ENCODE data around the gene LRRC25. TPM values are rescaled to one million over a fixed set of nuclear protein-coding genes. Genes with fewer than 3 reads are reported as not detected.

Gene LRRC25
- total RNA-seq = 0.78 TPM

DNA sequence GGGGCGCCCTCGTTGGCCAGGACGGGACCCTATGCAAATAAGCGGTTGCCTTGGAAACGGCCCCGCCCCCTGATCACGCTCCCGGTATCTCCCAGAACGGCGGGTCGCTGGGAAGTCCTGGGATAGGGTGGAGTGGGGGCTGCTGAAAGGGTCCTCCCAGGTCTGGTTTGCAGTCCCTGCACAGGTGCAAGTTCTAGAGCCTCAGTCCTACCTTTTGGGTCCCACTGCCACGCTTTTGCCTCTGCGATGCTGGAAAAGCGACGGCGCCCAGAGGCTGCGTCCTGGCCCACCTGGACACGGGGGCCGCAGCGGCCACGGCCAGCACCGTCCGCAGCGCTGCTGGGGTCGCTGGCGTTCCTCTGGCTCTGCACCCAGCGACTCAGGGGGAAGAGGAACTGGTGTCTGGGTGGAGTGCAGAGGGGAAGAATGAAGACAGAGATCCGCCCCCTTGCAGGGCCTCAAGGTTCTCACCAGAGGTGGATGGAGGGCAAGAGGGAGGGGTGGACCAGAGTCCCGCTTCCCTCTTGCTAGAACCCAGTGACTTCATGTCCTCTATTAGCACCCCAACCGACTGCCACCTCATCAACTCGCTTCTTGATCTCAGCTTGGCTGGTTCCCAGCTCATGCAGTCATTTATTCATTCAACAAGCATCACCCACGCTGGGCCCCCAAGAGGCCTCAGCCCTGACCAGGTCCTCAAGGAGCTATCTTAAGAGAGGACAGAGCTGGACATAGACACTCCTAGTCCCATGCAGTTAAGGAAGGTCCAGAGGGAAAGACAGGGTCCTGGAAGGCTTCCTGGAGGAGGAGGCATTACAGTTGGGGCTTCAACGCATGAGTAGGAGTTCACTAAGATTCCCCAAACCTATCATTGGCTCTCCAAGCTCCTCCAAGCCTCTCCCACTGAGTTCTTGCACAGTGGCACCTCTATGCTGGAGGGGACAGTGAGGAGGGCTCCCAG, at the start of gene LRRC25:
TSS of gene LRRC25 (minus strand) at position 381 of the 961 bp plus-strand sequence. CDS start 659 bp downstream, outside the sequence.
- DNase-seq = no peak

DNA sequence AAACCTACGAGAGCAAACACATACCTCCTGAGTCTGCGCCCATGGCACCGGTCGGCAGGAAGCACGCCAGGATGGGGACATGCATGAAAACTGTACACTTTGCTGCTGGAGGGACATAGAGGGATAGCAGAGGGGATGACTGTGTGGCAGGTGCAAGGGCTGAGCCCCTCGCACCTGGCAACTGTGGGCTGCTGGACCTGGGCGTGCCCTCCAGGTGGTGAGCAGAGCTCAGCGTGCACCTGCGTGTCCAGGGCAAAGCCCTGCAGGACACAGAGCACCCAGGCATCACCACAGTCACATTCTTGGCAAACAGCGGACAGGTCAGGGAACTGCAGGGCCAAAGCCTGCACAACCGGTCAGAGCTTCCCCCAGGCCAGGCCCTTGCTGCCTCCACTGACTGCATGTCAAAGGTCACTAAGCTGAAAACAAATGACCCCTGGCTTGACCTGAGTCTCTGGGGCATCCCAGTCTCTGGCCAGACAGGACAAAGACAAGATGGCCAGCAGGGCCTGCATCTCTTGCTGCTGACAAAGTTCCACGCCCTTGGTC, 49.5 kb upstream of the LRRC25 start:
- DNase-seq = no peak

DNA sequence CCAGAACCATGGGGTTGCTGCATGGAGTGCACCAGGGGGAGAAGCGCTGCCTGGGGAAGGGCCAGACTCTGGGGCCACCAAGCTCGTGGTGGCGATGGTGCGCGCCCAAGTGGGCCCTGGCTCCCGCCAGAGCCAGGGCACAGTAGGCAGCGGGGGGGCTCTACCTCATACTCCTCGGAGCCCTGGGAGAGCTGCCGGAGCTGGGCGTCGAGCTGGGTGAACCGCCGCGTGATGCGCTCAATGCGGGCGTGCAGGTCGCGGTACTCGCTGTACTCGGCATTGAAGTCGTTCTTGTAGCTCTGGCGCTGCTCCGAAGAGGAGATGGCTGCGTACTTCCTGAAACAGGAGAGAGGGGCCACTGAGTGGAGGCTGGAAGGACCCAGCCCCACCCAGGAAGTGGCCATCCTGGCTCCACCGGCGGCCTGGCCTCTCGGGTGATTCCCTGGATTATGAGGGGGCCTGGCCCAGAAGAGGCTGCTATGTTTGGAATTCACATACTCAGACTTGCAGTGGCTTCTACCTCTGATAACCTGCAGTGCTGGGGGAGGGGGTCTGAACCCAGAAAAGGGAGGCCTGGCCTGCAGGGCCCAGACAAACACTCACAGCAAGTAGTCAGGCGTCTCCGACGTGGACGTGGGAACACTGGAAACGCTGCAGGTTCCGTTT, 48.9 kb upstream of the LRRC25 start:
- no peak for DNase-seq

DNA sequence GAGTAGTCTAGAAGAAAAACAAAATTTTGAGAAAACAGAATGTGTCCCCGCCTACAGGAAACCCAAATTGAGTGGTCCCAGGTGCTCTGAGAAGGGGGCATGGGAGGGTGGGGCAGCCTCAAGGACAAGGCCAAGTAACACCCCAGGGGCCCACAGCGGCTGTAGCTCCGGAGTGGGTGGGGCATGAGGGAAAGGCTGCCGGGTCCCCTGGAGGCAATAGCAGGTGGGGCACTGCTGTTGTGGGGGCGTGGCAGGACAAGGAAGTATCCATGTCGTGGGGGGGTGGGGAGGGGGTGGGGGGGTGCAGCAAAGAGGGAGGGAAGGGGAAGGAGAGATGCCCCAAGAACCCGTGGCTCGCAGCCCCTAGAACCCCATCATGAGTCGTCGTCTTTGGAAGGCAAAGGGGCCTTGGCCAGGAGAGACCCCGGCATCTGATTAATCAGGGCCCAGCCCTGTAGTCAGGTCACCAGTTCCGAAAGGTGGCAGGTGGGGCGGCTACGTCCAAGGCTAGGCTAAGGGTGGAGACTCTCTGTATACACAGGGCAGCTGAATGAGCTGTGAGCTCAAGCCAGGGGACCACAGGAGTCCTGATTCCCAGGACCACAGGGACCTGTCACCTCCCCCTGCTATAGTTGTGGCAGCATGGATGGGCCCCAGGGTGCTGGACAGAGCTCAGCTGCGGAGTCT, 48.0 kb upstream of the LRRC25 start:
- no peak for DNase-seq

DNA sequence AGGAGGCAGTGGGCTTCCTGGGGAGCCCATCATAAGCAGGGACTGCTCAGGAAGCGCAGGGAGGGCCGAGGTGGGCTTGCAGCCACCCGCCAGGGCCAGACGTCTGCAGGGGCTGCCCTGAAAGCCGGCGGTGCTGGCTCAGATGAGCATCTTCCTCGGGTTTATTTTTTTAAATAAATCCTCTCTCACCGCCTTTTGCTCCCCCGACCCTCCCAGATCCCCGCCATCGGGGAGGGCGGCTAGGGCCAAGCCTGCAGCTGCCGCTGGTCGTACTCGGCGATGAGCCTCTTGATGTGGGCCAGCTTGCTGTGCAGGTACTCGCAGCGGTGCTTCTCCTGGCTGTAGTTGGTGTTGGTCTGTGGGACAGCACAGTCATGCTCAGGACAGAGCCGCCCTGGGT, 47.1 kb upstream of the LRRC25 start:
- DNase-seq = no peak

DNA sequence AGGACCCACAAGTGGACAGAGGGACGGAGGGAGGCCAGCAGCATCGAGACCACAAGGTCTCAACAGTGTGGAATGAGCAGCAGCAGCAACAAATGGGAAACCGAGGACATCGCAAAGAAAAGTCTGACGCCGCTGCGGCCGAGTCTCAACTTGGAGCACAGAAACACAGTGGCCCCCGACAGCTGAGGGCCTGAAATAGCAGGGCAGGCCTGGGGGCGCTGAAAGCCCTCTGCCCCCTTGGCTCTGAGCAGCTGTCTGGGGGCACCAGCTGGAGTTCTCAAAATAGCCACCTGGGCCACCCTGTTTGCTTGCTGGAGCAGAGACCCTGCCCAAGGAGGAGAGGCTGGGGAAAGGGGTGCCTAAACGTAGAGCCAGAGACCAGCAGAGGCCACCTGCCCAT, 46.4 kb upstream of the LRRC25 start:
- DNase-seq = no peak

DNA sequence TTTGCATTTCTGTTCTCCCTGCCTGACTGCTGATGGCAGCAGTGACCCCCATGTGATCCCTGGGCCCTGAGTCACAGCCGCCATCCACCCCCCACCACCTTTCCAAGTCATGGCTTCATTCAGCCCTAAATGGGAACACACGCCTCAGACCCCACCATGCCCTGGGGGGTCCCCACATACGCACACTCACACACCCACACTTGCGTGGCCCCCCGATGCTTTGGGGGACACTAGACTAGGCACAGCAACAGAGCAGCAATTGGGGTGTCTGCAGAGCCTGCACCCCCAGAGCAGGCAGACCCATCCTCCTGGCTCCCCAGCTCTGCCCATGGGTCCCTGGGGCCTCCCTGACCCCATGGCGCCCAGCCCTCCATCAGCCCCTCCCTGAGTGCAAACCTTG, 46.0 kb upstream of the LRRC25 start:
- no peak for DNase-seq

DNA sequence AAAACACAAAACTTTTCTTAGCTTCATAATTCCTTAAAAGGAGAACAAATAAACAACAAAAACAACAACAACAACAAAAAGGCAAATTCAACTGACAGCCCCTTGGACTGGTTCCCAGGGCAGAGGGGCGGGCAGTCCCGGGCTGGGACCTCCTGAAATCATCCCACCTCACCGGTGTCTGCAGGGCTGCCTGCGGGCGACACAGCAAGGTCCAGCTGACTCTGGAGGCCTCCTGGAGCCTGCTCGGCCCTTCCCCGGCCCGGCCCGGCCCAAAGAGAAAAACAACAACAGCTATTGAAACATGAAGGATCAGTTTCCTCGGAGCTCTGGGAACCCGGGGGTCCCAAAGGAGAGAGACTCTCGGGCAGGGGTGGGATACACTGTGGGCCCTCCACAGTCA, 45.5 kb upstream of the LRRC25 start:
- no peak for DNase-seq

DNA sequence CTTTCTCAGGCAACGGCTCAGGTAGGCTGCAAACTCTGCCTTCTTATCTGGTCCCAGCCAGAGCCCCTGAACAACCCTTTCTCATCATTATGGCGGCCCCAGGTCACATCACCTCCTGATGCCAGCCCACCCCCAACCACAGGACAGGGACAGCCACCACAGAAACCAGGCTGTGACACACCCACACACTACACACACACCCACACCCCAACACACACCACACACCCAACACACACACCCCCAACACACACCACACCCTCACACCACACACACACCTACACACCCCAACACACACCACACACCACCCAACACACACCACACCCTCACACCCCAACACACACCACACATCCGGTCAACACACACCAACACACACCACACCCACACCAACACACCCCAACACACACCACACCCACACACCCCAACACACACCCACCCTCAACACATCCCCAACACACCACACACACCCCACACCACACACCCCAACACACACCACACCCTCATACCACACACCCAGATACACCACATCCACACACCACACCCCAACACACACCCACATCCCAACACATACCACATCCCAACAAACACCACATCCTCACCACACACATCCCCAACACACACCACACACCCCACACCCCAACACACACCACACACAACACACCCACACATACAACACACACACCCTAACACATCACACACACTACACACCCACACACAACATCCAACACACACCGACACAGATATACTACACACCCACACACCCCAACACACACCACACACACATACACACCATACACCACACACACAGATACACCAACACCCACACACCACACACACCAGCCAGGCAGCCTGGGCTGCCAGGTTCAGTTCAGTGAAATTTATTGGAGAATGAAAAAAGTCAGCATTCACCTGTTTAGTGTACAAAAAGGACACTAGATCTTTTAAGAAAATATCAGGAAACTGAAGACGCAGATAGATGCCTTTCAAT, 44.7 kb upstream of the LRRC25 start:
- DNase-seq = no peak

DNA sequence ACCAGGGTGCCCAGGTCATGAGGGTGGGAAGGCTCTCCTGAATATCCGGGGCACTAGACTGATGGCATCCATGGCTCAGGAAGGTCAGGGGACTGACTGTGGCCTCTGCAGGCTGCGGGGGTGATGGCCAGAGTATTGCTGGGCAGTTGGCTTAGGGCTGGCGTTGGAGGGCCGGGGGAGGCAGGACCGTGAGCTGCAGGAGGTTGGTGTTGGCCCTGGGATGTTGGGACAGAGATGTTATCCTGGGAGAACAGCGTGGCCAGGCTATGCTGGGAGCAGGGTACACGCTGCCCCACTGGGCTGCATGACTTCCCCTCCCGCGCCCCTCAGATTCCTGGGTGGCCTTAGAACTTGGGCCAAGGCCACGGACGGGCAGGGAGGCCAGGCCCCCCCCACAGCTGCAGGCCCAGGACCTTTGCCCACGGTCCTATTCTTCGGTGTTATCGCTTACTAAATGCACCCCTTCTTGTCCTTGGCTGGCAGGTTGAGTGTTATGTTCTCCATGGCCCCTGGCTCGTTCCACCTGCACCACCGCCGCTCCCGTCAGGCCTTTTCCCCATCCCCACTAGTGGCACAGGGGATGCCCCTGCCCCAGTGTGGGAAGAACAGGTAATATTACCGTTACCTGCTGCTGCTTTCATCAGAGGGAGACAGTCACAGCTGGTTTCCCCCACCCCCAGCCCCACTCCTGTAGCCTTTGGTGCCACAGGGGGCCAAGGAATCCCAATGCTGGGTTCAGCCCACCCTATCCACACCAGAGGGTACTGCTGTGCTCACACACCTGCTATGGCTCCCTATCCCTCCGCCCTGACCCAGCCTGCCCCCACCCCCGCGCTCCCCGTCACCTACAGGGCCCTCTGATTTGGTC, 43.7 kb upstream of the LRRC25 start:
- DNase-seq = no peak

DNA sequence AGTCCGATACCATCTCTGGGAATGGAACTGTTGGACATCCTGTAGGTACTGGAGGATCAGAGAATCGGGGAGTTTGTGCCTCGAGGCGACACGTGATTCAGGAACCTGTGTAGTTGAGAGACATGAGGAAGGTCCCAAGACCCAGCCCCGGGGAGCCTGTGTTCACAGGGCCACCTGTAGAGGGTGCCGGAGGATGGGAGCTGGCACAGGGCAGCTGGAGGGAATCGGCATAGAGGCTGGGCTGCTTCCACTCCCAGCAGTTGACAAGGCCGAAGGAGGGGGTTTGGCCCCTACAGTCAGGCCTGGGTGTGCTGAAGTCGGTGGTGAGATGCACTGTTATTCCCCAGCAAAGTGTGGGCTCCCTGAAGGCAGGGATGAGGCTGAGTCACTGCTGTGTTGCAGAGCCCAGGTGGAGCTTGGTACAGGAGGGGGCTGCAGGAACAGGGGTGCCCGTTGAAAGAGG, 43.0 kb upstream of the LRRC25 start:
- no peak for DNase-seq

DNA sequence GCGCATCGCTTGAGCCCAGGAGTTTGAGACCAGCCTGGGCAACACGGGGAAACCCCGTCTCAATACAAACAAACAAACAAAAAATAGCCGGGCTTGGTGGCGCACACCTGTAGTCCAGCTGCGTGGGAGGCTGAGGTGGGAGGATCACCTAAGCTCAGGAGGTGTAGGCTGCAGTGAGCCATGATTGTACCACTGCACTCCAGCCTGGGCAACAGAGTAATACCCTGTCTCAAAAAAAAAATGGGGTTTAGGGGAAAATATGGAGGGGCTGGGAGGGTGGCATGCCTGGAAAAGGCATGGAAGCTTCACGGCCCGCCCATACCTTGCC, 42.5 kb upstream of the LRRC25 start:
- no peak for DNase-seq

DNA sequence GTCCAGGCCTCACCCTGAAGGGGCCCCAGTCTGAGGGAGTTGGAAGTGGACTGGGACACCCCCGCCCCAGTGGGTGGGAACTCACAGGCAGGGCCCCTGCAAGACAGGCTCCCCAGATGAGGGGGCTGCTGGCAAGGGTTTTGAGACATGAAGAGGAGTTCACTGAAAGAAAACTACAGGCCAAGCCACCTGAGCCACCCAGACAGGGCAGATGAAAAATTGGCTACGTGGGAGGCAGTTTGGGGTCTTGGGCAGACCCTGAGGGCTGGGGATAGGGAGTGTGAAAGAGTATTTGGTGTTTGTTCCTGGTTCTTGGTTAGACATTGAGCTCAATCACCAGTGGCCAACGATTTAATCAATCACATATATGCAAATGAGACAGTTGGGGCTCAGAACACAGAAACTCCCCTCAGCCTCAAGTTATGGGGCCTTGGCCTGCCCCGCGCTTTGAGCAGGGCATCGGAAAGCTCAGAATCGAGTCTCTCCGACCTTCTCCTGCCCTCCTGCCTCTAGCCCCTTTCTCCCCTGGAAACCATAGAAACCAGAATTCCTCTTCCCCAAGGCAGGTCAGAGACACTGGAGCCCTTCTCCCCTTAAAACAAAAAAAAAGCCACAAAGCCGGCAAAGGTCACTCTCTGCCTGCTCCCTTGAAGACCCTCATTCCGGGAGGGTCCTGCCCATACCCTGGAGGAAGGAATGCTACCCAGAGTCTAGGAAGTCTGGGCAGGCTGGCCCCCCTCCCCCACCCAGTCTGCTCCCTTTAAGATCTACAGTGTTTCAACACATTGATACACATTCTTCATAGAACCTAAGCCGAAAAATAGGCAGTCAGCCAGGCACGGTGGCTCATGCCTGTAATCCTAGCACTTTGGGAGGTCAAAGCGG, 41.8 kb upstream of the LRRC25 start:
- no peak for DNase-seq

DNA sequence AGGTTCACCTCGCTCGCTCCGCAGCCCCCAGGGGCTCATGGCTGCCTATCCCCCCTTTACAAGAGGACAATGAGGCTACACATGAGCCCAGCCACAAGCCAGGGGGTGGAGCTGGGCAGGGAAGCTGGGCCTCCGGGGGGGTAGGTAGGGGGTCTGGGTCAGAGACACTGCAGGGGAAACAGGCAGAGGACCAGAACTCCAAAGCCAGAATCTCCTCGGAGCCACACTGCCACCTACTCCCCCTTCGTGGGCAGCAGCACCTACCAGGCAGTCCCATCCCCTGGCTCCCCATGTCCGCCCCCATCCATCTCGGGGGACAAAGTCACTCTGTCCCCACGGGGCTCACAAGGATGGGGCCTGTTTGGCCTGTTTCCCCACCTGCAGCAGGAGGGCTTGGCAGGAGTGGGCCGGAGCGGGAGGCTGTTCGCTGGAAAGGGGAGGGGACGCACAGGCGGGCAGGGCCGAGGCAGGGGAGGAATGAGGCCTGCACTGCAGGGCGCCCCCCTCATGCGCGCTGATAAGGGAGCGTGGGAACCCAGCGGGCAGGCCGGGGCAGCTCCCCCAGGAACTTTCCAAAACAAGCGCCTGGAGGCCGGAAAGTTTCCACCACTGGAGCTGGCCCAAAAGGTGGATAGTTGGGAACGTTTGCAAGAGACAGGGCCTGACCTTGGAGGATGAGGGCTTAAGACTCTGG, 41.1 kb upstream of the LRRC25 start:
- no peak for DNase-seq

DNA sequence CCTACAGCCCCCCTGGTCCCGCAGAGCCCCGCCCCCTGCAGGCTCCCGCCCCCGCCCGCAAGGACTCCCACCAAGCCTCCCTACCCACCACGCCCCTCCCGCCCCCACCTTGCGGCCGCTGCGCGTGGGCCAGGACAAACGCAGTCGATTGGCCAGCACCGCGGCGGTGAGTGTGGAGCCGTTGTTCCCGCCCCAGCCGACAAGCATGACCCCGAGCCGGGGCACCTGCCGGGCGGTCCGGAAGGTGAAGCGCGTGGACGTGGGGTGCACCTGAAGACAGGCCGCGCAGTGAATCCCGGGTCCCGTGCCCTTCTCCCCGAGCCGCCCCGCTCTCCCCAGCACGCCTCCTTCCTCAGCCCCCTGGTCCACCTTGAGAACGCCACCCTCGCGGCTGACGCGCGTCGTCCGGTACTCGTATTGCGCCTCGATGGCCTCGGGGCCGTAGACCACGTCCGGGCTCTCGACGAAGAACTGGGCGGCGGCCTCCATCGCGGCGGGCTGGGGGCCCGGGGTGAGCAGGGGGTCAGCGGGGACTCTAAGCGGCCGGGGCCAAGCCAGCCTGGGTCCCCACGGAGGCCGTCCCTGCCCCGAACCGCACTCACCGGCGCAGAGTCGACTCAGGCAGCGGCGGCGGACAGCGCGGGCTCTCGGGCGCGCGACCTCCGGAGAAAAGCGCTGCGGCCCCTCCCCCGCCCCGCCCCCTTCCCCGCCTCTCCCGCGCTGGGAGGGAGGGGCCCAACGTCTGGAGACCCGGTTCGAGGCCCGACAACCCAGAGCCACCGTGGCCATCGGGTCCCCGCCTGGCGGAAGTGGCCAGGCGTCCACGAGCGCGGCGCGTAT, 40.3 kb upstream of the LRRC25 start, which contains the start of gene ISYNA1:
TSS of gene ISYNA1 (minus strand) at position 643 of the 840 bp plus-strand sequence. CDS start at position 489, 154 bp downstream.
- DNase-seq = no peak

DNA sequence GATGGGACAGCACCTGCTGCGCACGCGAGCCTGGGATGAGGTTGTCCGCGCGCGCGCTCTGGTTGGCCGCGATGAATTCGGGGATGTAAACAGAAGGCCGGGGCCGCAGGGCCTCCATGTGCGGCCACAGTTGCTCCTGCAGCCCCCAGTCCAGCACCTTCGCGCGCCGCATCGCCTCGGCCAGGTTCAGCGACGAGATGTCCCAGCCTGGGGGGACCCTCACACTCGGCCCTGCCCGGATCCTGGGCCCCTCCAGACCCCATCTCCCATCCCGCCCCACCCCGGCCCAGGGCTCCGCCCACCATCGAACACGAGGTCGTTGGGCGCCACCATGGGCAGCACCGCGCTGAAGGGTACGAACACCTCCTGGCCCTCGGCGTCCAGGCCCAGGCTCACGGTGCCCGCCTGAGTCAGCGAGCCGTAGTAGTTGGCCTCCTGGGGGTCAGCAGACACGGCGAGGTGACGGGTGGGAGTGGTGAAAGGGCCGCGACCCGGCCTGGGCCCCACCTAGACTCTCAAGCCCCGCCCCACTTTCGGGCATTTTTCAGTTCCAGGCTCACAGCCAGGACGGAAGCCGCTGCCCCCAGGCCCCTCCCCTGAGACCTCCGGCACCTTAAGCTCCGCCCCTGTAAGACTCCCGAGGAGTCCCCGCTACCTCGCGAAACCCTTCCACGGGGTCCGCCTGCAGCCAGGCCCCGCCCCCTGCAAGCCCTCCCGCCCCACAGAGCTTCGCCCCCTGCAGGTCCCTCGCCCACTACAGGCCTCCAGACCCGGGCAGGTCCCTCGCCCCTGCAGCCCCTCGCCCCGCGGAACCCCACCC, 39.5 kb upstream of the LRRC25 start:
- no peak for DNase-seq
